Ovary (tissue), 9 donors: ENCODE results near the gene ST6GAL2. TPM values are rescaled to one million over a fixed set of nuclear protein-coding genes. Genes with fewer than 3 reads are reported as not detected.

Experiments used
- DNase-seq, 5 donors: peaks; one replicate each; pipeline ENCODE4 v3.0.0-alpha.2; 2019 to 2020
- H3K27ac ChIP-seq, 2 donors: fragments of 200-600 bp; one replicate each; pipeline versions ENCODE4 v1.5.1 to v1.8.0; 2019 to 2022
- H3K27me3 ChIP-seq: fragments of 200-600 bp; one replicate; pipeline ENCODE4 v1.8.0; 2022
- H3K36me3 ChIP-seq: fragments of 200-600 bp; sonication (generic); one replicate; pipeline ENCODE4 v1.5.1; 2019
- H3K4me1 ChIP-seq: one replicate; pipeline ENCODE4 v1.8.1; 2013; ENCODE audit warnings: mild to moderate bottlenecking, moderate library complexity; ENCODE audit not compliant: insufficient read depth
- H3K4me3 ChIP-seq: fragments of 200-600 bp; sonication (generic); one replicate; pipeline ENCODE4 v1.5.1; 2017
- H3K9me3 ChIP-seq, 2 donors: fragments of 200-600 bp in 1 of 2; sonication (generic) in 1 of 2; one replicate each; pipeline versions ENCODE4 v1.5.1 to v1.8.1; 2013 to 2019; ENCODE audit warnings: mild to moderate bottlenecking in 1 of 2, moderate library complexity in 1 of 2
- EP300 ChIP-seq: sonication (generic); formaldehyde crosslinking; IDR thresholded peaks from one replicate; pipeline ENCODE4 v1.6.1; 2017; ENCODE audit warnings: antibody characterized with exemption
- POLR2A ChIP-seq: fragments of 450-650 bp; IDR thresholded peaks from one replicate; pipeline ENCODE4 v1.6.1; 2017; ENCODE audit warnings: antibody characterized with exemption, mild to moderate bottlenecking, moderate library complexity
- WGBS, 3 donors: extraction: QIAGEN DNeasy Blood & Tissue Kit in 1 of 3; methylation state at CpG; one replicate each; pipeline versions ENCODE4 v1.1.5 to v1.1.7; 2013 to 2017; 5-methylcytosine and 5-hydroxymethylcytosine counted together
- intact Hi-C, 4 donors: fragments of 100-400 bp; cut with DNase I; formaldehyde crosslinking; loops; one replicate each; pipeline versions ENCODE4 v1.11.0 to v1.15.1; 2022 to 2023
- polyA plus RNA-seq, 2 donors: library from polyadenylated mRNA; stranded (reverse); fragments of 200-250 nt in 1 of 2; fragments of 350-450 nt in 1 of 2; fragmentation: Illumina TruSeq in 1 of 2; extraction: RNeasy Lipid Tissue Mini Kit (QIAGEN cat#74804) in 1 of 2; gene quantifications; one replicate each; pipeline ENCODE4 v1.2.3, GENCODE V29; 2013 to 2014
- total RNA-seq, 7 donors: library from RNA; depleted of rRNA in 2 of 7; stranded (reverse); fragments of >200 nt in 2 of 7; fragmentation: NEBNext Ultra II Directional in 3 of 7; extraction: Animal tissue kit (Norgen Biotek cat#: 25700) in 3 of 7; gene quantifications; one replicate each; pipeline versions ENCODE4 v1.1.0 to v1.2.4, GENCODE V29; 2016 to 2023
- TF ChIP-seq, protein P1 (sequence below), 3 donors: fragments of 450-650 bp in 2 of 3; fragments of 200-600 bp in 1 of 3; IDR thresholded peaks; one replicate each; pipeline versions ENCODE4 v1.5.1 to v1.8.0; 2016 to 2022; ENCODE audit warnings: antibody characterized with exemption in 3 of 3, mild to moderate bottlenecking in 1 of 3
- donor health status: DM: no; HTN: no; CAD: no; lungs with moderate emphysema.
- donor health status: DM: no; HTN: no; CAD: no.
- donor health status: Bipolar disorder and iron deficiency.
- donor health status: DM: yes; HTN: yes; CAD: no.
- donor health status: DM: no; HTN: no; CAD: no.
- donor health status: DM: yes; HTN: yes; CAD: no.

The ST6GAL2 gene
- total and polyA plus RNA-seq, 9 donors, result 0.20 to 6.9 (median 1.00) TPM; not detected in 1

DNA sequence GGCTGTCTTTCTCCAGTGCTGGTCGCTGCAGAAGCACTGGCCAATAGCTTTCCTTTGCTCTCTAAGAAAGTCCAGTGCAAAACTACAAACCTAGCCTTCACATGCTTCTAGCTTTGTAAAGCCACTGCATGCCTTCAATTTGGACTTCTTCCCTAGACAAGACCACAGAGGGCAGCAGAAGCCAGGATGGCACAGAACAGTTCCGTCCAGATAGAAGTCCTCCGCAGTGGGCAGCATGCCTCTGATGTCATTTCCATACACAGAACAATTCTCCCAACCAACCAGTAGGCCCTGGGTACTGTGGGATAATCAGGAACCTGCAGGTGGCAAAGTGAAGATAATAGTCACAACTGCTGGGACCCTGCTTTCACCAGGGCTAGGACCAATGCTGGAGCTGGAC is 3.3 kb downstream of the ST6GAL2 start:
- intact Hi-C loops, result no loop called here
- Histone ChIP-seq H3K27me3 (no peaks in the 10 kb centered on the region), H3K9me3 (no peaks in the 10 kb centered on the region), H3K36me3 (no peaks in the 10 kb centered on the region), H3K27ac (no peak overlapping the region), H3K4me1 (peaks cover 2% of the 10 kb centered on the region), H3K4me3 (no peak overlapping the region)
- no peak for DNase-seq
- WGBS, 3 donors, result 81 to 93% (median 89%) methylated on average over 3 of the region's 3 CpGs
- TF ChIP-seq EP300 (no peak), POLR2A (no peak)
- TF ChIP-seq, protein P1, sequence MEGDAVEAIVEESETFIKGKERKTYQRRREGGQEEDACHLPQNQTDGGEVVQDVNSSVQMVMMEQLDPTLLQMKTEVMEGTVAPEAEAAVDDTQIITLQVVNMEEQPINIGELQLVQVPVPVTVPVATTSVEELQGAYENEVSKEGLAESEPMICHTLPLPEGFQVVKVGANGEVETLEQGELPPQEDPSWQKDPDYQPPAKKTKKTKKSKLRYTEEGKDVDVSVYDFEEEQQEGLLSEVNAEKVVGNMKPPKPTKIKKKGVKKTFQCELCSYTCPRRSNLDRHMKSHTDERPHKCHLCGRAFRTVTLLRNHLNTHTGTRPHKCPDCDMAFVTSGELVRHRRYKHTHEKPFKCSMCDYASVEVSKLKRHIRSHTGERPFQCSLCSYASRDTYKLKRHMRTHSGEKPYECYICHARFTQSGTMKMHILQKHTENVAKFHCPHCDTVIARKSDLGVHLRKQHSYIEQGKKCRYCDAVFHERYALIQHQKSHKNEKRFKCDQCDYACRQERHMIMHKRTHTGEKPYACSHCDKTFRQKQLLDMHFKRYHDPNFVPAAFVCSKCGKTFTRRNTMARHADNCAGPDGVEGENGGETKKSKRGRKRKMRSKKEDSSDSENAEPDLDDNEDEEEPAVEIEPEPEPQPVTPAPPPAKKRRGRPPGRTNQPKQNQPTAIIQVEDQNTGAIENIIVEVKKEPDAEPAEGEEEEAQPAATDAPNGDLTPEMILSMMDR (IDR thresholded peaks at IDR 0.05), result no peak

DNA sequence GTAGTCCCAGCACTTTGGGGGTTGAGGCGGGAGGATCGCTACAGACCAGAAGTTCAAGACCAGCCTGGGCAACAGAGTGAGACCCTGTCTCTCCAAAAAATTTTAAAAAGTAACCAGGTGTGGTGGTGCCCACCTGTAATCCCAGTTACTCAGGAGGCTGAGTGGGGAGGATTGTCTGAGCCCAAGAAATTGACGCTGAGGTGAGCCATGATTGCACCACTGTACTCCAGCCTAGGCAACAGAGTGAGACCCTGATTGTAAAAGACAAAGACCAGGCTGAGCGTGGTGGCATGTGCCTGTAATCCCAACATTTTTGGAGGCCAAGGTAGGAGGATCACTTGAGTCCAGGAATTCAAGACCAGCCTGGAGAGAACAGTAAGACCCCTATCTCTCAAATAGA is 7.8 kb downstream of the ST6GAL2 start:
- TF ChIP-seq POLR2A (no peak), EP300 (no peak)
- TF ChIP-seq, protein P1 (IDR thresholded peaks at IDR 0.05), result no peak
- 94 to 98% (median 96%) methylated on average over 4 of the region's 4 CpGs for WGBS, 3 donors
- no peak for DNase-seq
- Histone ChIP-seq H3K4me1 (no peaks in the 10 kb centered on the region), H3K27me3 (no peaks in the 10 kb centered on the region), H3K36me3 (no peaks in the 10 kb centered on the region), H3K27ac (no peak overlapping the region), H3K4me3 (no peak overlapping the region), H3K9me3 (no peaks in the 10 kb centered on the region)
- intact Hi-C loops, result no loop called here

DNA sequence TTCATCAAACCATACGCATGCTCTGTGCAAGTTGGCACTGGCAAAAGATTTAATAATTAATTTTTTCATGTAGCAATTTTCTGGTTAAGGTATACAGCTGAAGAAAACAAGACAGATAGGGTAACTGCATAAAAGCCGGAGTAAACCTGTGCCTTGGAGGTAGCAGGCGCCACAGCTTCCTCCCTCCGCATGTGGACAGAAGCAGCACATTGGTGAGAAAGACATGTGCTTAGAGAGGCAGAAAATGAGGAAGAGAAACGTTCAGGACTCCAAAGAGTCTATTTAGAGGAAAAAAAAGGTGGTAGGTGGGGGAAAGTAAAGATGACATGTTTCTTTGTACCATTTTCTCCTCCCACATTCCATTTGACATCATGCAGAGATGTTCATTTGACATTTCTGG is 9.3 kb downstream of the ST6GAL2 start:
- DNase-seq, result no peak
- no peak overlapping the region for H3K4me3 ChIP-seq
- intact Hi-C loops, result no loop called here
- no peaks in the 10 kb centered on the region for H3K4me1 ChIP-seq
- H3K9me3 ChIP-seq, result no peaks in the 10 kb centered on the region
- TF ChIP-seq POLR2A, result no peak
- TF ChIP-seq EP300, result no peak
- TF ChIP-seq, protein P1 (IDR thresholded peaks at IDR 0.05), result no peak
- WGBS, 3 donors, result 79 to 86% (median 81%) methylated on average over 5 of the region's 5 CpGs
- H3K36me3 ChIP-seq, result no peaks in the 10 kb centered on the region
- no peaks in the 10 kb centered on the region for H3K27me3 ChIP-seq
- no peak overlapping the region for H3K27ac ChIP-seq

DNA sequence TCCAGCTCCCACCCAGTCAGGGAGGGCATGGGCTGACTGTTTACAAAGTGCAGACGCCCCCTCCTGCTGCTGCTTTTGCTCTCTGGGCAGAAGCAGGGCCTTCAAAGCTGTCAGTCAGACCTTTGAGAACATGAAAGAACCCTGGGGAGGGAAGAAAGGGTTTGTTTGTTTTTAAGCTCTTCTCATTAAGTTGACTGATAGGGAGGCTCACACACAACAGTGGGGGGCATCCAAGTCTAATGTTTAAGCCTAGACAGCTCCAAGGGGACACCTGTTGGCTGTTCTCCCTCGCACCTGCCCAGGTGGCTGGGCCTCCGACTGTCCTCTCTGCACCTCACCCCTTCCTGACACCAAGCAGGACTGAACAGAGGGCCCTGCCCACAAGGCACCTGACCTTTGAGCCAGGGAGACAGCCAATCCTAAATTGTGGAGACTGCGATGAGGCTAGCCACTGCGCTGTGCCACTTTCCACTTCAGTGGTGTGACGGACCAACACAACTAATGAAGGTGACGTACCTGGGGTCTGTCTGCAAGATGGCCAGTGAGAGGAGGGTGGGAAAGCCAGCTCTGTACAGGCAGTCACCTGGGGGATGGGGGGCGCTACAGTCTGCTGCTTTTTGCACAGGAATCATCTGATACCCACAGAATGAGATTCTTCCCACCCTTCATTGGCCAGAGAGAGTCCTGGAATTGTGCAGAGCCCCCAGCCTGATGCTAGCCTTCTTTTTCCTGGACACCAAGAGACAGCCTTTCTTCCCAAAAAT is 16.3 kb downstream of the ST6GAL2 start:
- no peaks in the 10 kb centered on the region for H3K9me3 ChIP-seq
- 88 to 93% (median 92%) methylated on average over 8 of the region's 8 CpGs for WGBS, 3 donors
- H3K4me3 ChIP-seq, result no peak overlapping the region
- H3K36me3 ChIP-seq, result no peaks in the 10 kb centered on the region
- H3K27ac ChIP-seq, result no peak overlapping the region
- TF ChIP-seq, protein P1 (IDR thresholded peaks at IDR 0.05), result no peak
- TF ChIP-seq EP300 (no peak), POLR2A (no peak)
- H3K27me3 ChIP-seq, result no peaks in the 10 kb centered on the region
- H3K4me1 ChIP-seq, result peaks cover 3% of the 10 kb centered on the region
- DNase-seq, result no peak
- intact Hi-C loops, result no loop called here
